ENCODE data around the gene LRRN4. TPM values are rescaled to one million over a fixed set of nuclear protein-coding genes. Genes with fewer than 3 reads are reported as not detected.
"Not testable (repeated sequence)": the region's sequence is repeated elsewhere in the genome, so short reads cannot be mapped to it uniquely, and the experiment has no call there.

Gene LRRN4
- total RNA-seq, 1 donor from 2014 or later = not detected

DNA sequence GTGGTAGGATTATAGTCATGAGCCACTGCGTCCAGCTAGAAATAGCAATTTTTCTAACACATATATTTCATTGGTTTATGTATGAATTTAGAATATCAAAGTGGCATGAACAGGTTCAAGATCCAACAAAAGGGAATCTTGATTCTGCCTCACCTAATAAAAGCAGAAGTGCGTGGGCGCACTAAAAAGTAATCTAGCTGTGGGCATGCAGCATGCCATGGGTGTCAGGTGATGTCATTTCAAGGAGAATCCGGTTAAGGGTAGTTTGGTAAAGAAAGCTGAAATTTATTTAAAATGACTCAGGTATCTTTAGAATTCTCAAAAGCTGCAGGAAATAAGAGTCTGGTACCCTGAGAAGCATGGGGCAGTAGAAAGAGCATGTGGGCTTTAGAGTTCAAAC is 17.6 kb downstream of the LRRN4 start:
- no peak overlapping the region for H3K27ac Mint-ChIP-seq (ENCODE audit: unreplicated experiment)
- H3K4me3 Mint-ChIP-seq (ENCODE audit: unreplicated experiment) = no peak overlapping the region
- no peaks in the 10 kb centered on the region for H3K4me1 Mint-ChIP-seq (ENCODE audit: low read depth, unreplicated experiment)
- H3K9me3 Mint-ChIP-seq (ENCODE audit: unreplicated experiment) = no peaks in the 10 kb centered on the region
- TF ChIP-seq CTCF (IDR thresholded peaks at IDR 0.05; ENCODE audit: partially characterized antibody, unreplicated experiment) = no peak
- DNase-seq = no peak
- no peaks in the 10 kb centered on the region for H3K36me3 Mint-ChIP-seq (ENCODE audit: unreplicated experiment)
- no peaks in the 10 kb centered on the region for H3K27me3 Mint-ChIP-seq (ENCODE audit: unreplicated experiment)

DNA sequence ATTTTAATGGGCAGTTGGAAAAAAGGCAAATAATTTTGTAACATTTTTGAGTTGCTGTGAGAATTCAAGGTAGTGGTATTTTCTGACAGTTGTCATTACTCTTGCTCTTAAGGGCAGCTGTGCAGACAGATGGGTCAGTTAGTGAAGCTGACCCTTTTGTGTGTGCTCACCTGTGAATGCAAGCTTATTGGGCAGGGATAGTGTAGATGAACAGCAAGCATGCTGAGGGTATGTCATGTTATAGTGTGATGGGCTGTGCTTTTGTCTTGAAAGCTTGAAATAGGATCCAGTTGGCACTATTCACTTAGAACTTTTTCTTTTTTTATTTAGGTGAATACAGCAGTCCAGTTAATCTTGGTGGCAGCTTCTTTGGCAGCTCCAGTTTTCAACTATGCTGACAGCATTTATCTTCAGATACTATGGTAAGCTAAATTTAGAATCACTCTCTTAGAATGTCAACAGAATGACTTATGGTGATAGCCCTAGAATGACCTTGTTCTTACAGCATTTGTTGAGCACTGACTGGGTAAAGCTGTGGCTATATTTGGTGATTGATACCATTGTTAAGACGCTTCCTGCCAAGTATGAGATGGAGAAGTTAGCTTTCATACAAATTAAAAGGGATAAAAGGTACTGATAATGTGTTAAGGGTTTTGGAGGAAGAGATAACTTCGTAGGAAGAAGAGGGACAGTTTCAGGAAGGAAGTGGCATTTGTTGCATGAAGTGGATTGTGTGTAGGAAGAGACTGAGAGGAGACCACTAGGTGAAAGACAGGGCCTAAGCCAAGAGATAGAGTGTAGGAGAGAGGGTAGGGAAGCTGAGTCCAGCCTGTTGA is 19.5 kb downstream of the LRRN4 start:
- Mint-ChIP-seq H3K27ac (ENCODE audit: unreplicated experiment) (no peak overlapping the region), H3K36me3 (ENCODE audit: unreplicated experiment) (no peaks in the 10 kb centered on the region), H3K9me3 (ENCODE audit: unreplicated experiment) (no peaks in the 10 kb centered on the region), H3K4me1 (ENCODE audit: low read depth, unreplicated experiment) (no peaks in the 10 kb centered on the region), H3K27me3 (ENCODE audit: unreplicated experiment) (no peaks in the 10 kb centered on the region), H3K4me3 (ENCODE audit: unreplicated experiment) (no peak overlapping the region)
- no peak for DNase-seq
- TF ChIP-seq CTCF (IDR thresholded peaks at IDR 0.05; ENCODE audit: partially characterized antibody, unreplicated experiment) = no peak

DNA sequence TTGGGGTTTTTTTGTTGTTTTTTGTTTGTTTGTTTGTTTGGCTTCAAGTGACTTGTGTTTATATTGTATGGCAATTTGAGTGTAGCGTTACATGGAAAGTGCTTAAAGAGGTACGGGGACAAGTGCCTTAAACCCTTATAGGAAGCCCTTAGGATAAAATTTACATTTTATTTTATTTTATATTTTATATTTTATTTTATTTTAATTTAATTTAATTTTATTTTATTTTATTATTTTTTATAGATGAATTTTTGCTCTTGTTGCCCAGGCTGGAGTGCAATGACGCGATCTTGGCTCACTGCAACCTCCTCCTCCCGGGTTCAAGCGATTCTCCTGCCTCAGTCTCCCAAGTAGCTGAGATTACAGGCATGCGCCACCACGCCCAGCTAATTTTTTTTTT is 21.0 kb downstream of the LRRN4 start:
- not testable (repeated sequence) for H3K27ac Mint-ChIP-seq (ENCODE audit: unreplicated experiment); DNase-seq; H3K4me1 Mint-ChIP-seq (ENCODE audit: low read depth, unreplicated experiment); H3K9me3 Mint-ChIP-seq (ENCODE audit: unreplicated experiment); H3K4me3 Mint-ChIP-seq (ENCODE audit: unreplicated experiment); H3K27me3 Mint-ChIP-seq (ENCODE audit: unreplicated experiment); H3K36me3 Mint-ChIP-seq (ENCODE audit: unreplicated experiment)

DNA sequence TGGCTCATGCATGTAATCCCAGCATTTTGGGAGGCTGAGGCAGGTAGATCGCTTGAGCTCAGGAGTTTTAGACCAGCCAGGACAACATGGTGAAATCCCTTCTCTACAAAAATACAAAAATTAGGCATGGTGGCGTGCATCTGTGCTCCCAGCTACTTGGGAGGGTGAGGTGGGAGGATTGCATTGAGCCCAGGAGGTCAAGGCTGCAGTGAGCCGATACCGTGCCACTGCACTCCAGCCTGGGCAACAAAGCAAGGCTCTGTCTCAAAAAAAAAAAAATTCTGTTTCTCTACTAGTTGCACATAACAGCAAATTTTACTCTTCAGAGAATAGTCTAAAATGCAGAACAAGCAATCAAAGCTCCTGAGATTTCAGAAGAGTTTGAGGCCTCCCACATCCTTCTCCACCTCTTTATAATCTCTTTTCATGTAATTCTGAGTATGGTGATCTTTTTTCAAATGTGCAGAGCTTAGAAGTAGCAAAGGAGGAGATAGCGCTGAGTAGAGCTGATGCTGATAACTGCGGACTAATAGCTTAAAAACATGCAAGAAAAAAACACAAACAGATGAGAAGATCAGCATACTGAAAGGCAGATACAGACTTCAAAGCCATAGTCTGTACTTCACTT is 23.3 kb downstream of the LRRN4 start:
- TF ChIP-seq CTCF (IDR thresholded peaks at IDR 0.05; ENCODE audit: partially characterized antibody, unreplicated experiment) = no peak

DNA sequence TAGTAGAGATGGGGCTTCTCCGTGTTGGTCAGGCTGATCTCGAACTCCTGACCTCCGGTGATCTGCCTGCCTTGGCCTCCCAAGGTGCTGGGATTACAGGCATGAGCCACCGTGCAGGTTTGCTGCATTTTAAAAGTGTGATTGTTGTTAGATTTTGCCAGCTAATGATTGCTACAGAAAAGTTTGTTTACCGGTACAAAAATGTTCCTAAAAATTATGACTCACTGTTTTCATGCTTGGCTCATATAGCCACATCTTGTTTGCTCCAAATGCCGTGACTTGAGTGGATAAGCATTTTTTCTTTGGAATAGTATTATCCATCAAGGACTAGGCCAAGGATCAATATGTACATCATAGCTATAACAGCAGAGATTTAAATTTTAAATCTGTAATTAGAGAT is 24.3 kb downstream of the LRRN4 start:
- TF ChIP-seq CTCF (IDR thresholded peaks at IDR 0.05; ENCODE audit: partially characterized antibody, unreplicated experiment) = no peak
- Mint-ChIP-seq H3K27ac (ENCODE audit: unreplicated experiment) (no peak overlapping the region), H3K9me3 (ENCODE audit: unreplicated experiment) (peaks cover 4% of the 10 kb centered on the region), H3K4me1 (ENCODE audit: low read depth, unreplicated experiment) (no peaks in the 10 kb centered on the region), H3K27me3 (ENCODE audit: unreplicated experiment) (no peaks in the 10 kb centered on the region), H3K36me3 (ENCODE audit: unreplicated experiment) (peaks cover 15% of the 10 kb centered on the region), H3K4me3 (ENCODE audit: unreplicated experiment) (no peak overlapping the region)
- no peak for DNase-seq

More for the DNA sequence above, 23.3 kb downstream of the LRRN4 start:
- Mint-ChIP-seq H3K9me3 (ENCODE audit: unreplicated experiment) (peaks cover under 1% of the 10 kb centered on the region), H3K36me3 (ENCODE audit: unreplicated experiment) (peaks cover 5% of the 10 kb centered on the region), H3K27me3 (ENCODE audit: unreplicated experiment) (no peaks in the 10 kb centered on the region), H3K4me3 (ENCODE audit: unreplicated experiment) (no peak overlapping the region), H3K4me1 (ENCODE audit: low read depth, unreplicated experiment) (no peaks in the 10 kb centered on the region), H3K27ac (ENCODE audit: unreplicated experiment) (no peak overlapping the region)
- DNase-seq = no peak
